Measurements from ENCODE around the gene HIVEP3.

Gene HIVEP3

DNA sequence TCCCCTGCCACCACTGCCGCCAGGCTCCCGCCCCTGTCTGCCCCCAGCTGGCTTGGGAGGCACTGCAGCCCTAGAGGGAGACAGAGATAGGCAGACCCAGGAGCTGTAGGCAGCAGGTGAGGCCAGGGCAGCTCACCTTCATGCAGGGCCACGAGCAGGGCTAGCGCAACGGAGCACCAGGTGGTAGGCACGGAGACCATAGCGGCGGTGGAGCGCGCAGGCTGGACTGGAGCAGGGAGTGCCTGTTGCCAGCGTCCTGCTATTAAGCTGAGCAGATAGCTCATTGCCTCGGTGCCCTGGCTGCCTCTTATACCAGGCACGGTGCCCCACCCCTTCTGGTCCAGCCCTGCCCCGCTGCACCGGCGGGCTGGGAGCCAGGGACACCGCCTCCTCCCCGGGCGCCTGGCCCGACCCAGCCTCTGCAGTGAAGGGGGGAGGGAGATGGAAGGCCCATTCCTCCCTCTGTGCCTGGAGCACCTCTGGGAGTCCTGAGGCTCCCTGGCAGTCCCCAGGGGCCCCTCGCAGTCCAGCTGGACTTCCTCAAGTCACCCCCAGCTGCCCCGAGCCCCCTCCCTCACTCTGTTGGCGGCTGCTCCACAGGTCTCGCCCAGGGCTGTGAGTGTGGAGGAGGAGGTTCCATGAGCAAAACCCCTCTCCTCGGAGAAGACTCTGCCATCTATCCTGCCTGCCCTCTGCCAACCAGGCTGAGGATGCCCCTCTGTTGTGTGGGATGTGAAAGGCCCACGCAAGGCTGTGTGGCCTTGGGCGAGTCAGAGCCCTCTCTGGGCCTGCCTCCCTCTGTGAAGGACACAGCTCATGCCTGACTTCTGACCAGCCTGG, 434.1 kb downstream of the HIVEP3 start, which contains the start of gene EDN2:
Gene EDN2, minus strand, starts transcription at position 282 of the 840 bp plus-strand sequence. Its CDS starts 82 bp downstream, at position 200.
- Histone ChIP-seq H3K9ac (ENCODE audit: low read length) (no peak within 1 kb of the TSS), H3K79me2 (ENCODE audit: low read length) (no peaks in the 10 kb centered on the region), H4K20me1 (ENCODE audit: insufficient read depth, low read length) (no peaks in the 10 kb centered on the region), H3K27me3 (replicated peaks; ENCODE audit: insufficient read depth, low read length) (no peaks in the 10 kb centered on the region; the same call in 1 of the 2 replicates), H3K27ac (ENCODE audit: low read length) (no peak within 1 kb of the TSS), H2AFZ (ENCODE audit: low read length) (no peak within 1 kb of the TSS), H3K9me2 (replicated peaks; ENCODE audit: insufficient read depth, low read length) (no peaks in the 10 kb centered on the region), H3K4me2 (ENCODE audit: low read depth, low read length) (no peak within 1 kb of the TSS), H3K36me3 (replicated peaks; ENCODE audit: insufficient read depth, low read length) (no peaks in the 10 kb centered on the region), H3K4me3 (ENCODE audit: low read length) (no peak within 1 kb of the TSS), H3F3A (ENCODE audit: insufficient read depth, low read length) (no peaks in the 10 kb centered on the region), H3K9me3 (replicated peaks; ENCODE audit: insufficient read depth, low read length) (no peaks in the 10 kb centered on the region), H3K4me1 (ENCODE audit: low read length) (peaks cover 15% of the 10 kb centered on the region)
- no peak for TF ChIP-seq EZH2phosphoT487 (IDR thresholded peaks at IDR 0.05; ENCODE audit: low read length)
- TF ChIP-seq, protein P1, sequence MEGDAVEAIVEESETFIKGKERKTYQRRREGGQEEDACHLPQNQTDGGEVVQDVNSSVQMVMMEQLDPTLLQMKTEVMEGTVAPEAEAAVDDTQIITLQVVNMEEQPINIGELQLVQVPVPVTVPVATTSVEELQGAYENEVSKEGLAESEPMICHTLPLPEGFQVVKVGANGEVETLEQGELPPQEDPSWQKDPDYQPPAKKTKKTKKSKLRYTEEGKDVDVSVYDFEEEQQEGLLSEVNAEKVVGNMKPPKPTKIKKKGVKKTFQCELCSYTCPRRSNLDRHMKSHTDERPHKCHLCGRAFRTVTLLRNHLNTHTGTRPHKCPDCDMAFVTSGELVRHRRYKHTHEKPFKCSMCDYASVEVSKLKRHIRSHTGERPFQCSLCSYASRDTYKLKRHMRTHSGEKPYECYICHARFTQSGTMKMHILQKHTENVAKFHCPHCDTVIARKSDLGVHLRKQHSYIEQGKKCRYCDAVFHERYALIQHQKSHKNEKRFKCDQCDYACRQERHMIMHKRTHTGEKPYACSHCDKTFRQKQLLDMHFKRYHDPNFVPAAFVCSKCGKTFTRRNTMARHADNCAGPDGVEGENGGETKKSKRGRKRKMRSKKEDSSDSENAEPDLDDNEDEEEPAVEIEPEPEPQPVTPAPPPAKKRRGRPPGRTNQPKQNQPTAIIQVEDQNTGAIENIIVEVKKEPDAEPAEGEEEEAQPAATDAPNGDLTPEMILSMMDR (IDR thresholded peaks at IDR 0.05; ENCODE audit: low read length), result 0 out of 2 replicates have a peak, but pooled peaks have one; percentile 4
- no peak for DNase-seq

DNA sequence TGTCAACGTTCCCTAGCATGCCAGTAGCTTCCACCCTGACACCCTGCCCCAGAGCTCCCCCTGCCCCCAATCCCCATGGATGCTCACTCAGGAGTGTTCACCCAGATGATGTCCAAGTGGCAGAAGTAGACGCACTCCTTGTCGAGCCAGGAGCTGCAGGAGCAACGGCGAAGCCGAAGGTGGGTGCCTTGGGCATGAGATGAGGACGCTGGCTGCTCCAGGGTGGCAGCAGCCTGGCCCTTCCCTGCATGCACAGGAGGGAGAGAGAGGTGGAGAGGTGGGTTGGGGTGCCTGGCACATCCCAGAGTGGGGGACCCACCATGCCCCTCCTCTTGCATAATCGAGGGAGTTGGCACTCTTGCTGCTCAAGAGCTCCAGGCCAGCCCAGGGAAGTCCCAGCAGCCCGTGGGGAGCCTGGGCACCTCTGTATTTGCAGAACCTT, 434.7 kb downstream of the HIVEP3 start:
- no peaks in the 10 kb centered on the region for H3F3A ChIP-seq (ENCODE audit: insufficient read depth, low read length)
- DNase-seq, result no peak
- peaks cover 15% of the 10 kb centered on the region for H3K4me1 ChIP-seq (ENCODE audit: low read length)
- H4K20me1 ChIP-seq (ENCODE audit: insufficient read depth, low read length), result no peaks in the 10 kb centered on the region
- no peak overlapping the region for H2AFZ ChIP-seq (ENCODE audit: low read length)
- no peaks in the 10 kb centered on the region for H3K9me2 ChIP-seq (replicated peaks; ENCODE audit: insufficient read depth, low read length)
- H3K79me2 ChIP-seq (ENCODE audit: low read length), result no peaks in the 10 kb centered on the region
- no peaks in the 10 kb centered on the region for H3K36me3 ChIP-seq (replicated peaks; ENCODE audit: insufficient read depth, low read length)
- H3K9ac ChIP-seq (ENCODE audit: low read length), result no peak overlapping the region
- H3K4me2 ChIP-seq (ENCODE audit: low read depth, low read length), result no peak overlapping the region
- H3K27me3 ChIP-seq (replicated peaks; ENCODE audit: insufficient read depth, low read length), result no peaks in the 10 kb centered on the region; the same call in 1 of the 2 replicates
- TF ChIP-seq, protein P1 (IDR thresholded peaks at IDR 0.05; ENCODE audit: low read length), result no peak
- H3K4me3 ChIP-seq (ENCODE audit: low read length), result no peak overlapping the region
- H3K27ac ChIP-seq (ENCODE audit: low read length), result no peak overlapping the region
- no peaks in the 10 kb centered on the region for H3K9me3 ChIP-seq (replicated peaks; ENCODE audit: insufficient read depth, low read length)

DNA sequence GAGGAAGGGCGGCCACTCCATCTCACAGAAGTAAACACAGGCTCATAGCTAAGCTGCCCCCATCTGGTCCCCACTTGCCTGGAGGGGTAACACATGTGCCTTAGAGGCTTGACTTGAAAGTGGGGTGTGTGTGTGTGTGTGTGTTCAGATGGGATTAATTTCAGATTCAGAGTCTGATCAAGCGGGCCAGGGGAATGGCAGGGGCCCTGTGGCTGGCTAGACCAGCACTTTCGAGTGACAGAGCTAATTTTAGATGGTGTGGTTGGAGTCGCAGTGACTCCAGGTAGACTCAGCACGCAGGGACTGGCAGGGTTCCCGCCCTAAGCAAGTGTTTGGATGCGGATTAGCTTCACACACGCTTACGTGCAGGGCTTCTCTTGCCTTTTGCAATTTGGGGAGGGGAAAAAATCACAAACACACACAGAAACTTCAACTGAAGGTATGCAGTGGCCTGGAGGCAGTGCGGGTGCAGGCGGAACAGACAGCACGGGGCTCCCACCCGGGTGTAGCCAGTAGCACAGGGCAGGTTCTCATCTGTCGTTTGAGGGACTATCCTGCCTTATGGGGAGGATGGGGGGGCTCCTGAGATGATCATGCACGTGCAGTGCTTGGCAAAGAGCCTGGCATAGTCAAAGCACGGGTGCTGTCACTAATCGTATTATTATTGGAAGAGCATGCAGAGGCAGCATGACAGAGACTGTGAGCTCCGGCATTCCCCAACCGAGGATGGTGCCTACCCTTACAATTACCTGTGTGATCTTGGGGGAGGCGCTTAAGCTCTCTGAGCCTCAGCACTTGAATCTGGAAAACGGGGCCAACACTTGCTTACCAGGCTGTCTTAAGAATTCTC, 435.5 kb downstream of the HIVEP3 start:
- Histone ChIP-seq H3K4me3 (ENCODE audit: low read length) (no peak overlapping the region), H3K79me2 (ENCODE audit: low read length) (no peaks in the 10 kb centered on the region), H3K4me1 (ENCODE audit: low read length) (peaks cover 15% of the 10 kb centered on the region), H3K27ac (ENCODE audit: low read length) (no peak overlapping the region), H3K9me2 (replicated peaks; ENCODE audit: insufficient read depth, low read length) (no peaks in the 10 kb centered on the region), H3F3A (ENCODE audit: insufficient read depth, low read length) (no peaks in the 10 kb centered on the region), H3K36me3 (replicated peaks; ENCODE audit: insufficient read depth, low read length) (no peaks in the 10 kb centered on the region), H3K27me3 (replicated peaks; ENCODE audit: insufficient read depth, low read length) (no peaks in the 10 kb centered on the region), H4K20me1 (ENCODE audit: insufficient read depth, low read length) (no peaks in the 10 kb centered on the region), H3K9me3 (replicated peaks; ENCODE audit: insufficient read depth, low read length) (no peaks in the 10 kb centered on the region), H3K4me2 (ENCODE audit: low read depth, low read length) (peak overlapping the region; percentile 33; the same call in 1 of the 2 replicates), H2AFZ (ENCODE audit: low read length) (no peak overlapping the region), H3K9ac (ENCODE audit: low read length) (no peak overlapping the region)
- TF ChIP-seq EZH2 (optimal IDR thresholded peaks at IDR 0.05; ENCODE audit: low read depth, low read length), result no peak
- TF ChIP-seq EZH2phosphoT487 (IDR thresholded peaks at IDR 0.05; ENCODE audit: low read length), result no peak
- TF ChIP-seq, protein P1 (IDR thresholded peaks at IDR 0.05; ENCODE audit: low read length), result no peak
- peak; percentile 23 for DNase-seq
